ENCODE measurements around the gene FBXO4. TPM values are rescaled to one million over a fixed set of nuclear protein-coding genes. Genes with fewer than 3 reads are reported as not detected.

FBXO4 gene
- total and polyA plus RNA-seq, 2 experiments from 2014 or later = 0.63 to 0.74 TPM

- TF ChIP-seq REST (IDR thresholded peaks at IDR 0.05; ENCODE audit: unreplicated experiment) = no peak
- no peak for TF ChIP-seq ZNF331 (CRISPR knock-in tag; IDR thresholded peaks at IDR 0.05; ENCODE audit: low read depth)
These were observed 10.5 kb downstream of the FBXO4 start (continued) for GRCh38 chr5:41935544-41935943.

GRCh38 chr5:41940641-41941040 lies 15.6 kb downstream of the FBXO4 start:
- Histone ChIP-seq H2AFZ (no peak overlapping the region), H3K4me3 (no peak overlapping the region), H3K36me3 (ENCODE audit: insufficient read depth) (no peaks in the 10 kb centered on the region), H3K79me2 (replicated peaks; ENCODE audit: insufficient read depth) (no peaks in the 10 kb centered on the region), H3K9me2 (ENCODE audit: insufficient read depth) (no peaks in the 10 kb centered on the region), H3F3A (replicated peaks; ENCODE audit: low read depth) (no peaks in the 10 kb centered on the region), H4K20me1 (replicated peaks; ENCODE audit: insufficient read depth) (no peaks in the 10 kb centered on the region), H3K27me3 (ENCODE audit: insufficient read depth) (no peaks in the 10 kb centered on the region), H3K27ac (ENCODE audit: low read depth) (no peak overlapping the region), H3K4me2 (no peak overlapping the region), H3K4me1 (ENCODE audit: insufficient read depth) (no peaks in the 10 kb centered on the region)
- Mint-ChIP-seq H3K4me3 (no peak overlapping the region), H3K9me3 (no peaks in the 10 kb centered on the region), H3K27me3 (ENCODE audit: insufficient read depth, low read depth, poor library complexity) (no peaks in the 10 kb centered on the region), H3K4me1 (peaks cover 2% of the 10 kb centered on the region; the same call in 2 of the 3 replicates), H3K36me3 (ENCODE audit: low read depth) (no peaks in the 10 kb centered on the region), H3K27ac (no peak overlapping the region)
- DNase-seq (ENCODE audit: low spot score) (no peak), ATAC-seq (no peak)
- no peak for TF ChIP-seq CREB1 (CRISPR knock-in tag; IDR thresholded peaks at IDR 0.05; ENCODE audit: low read depth)
- no peak for TF ChIP-seq NANOG (IDR thresholded peaks at IDR 0.05; ENCODE audit: borderline replicate concordance)
- no peak for TF ChIP-seq ZNF114 (CRISPR knock-in tag; IDR thresholded peaks at IDR 0.05)
- TF ChIP-seq ETS1 (IDR thresholded peaks at IDR 0.05) = no peak
- no peak for TF ChIP-seq EZH2 (IDR thresholded peaks at IDR 0.05; ENCODE audit: low read depth, unreplicated experiment)
- TF ChIP-seq REST (IDR thresholded peaks at IDR 0.05; ENCODE audit: unreplicated experiment) = no peak
- no peak for TF ChIP-seq ZNF331 (CRISPR knock-in tag; IDR thresholded peaks at IDR 0.05; ENCODE audit: low read depth)
- no peak for TF ChIP-seq POLR2AphosphoS5 (IDR thresholded peaks at IDR 0.05; ENCODE audit: low read depth)
- no peak for TF ChIP-seq STAT1 (IDR thresholded peaks at IDR 0.05; ENCODE audit: unreplicated experiment)
- no peak for TF ChIP-seq CTCF (conservative IDR thresholded peaks at IDR 0.05; ENCODE audit: low read depth in 2 of 2)
- no peak for TF ChIP-seq JUNB (IDR thresholded peaks at IDR 0.05; ENCODE audit: unreplicated experiment)
- TF ChIP-seq EZH2phosphoT487 (IDR thresholded peaks at IDR 0.05; ENCODE audit: unreplicated experiment) = no peak

All from GM23338 (cell line).